ENCODE data around the gene GPR50. TPM values are rescaled to one million over a fixed set of nuclear protein-coding genes. Genes with fewer than 3 reads are reported as not detected.

GPR50 gene
- total RNA-seq, 4 donors from 2014 or later: not detected

DNA sequence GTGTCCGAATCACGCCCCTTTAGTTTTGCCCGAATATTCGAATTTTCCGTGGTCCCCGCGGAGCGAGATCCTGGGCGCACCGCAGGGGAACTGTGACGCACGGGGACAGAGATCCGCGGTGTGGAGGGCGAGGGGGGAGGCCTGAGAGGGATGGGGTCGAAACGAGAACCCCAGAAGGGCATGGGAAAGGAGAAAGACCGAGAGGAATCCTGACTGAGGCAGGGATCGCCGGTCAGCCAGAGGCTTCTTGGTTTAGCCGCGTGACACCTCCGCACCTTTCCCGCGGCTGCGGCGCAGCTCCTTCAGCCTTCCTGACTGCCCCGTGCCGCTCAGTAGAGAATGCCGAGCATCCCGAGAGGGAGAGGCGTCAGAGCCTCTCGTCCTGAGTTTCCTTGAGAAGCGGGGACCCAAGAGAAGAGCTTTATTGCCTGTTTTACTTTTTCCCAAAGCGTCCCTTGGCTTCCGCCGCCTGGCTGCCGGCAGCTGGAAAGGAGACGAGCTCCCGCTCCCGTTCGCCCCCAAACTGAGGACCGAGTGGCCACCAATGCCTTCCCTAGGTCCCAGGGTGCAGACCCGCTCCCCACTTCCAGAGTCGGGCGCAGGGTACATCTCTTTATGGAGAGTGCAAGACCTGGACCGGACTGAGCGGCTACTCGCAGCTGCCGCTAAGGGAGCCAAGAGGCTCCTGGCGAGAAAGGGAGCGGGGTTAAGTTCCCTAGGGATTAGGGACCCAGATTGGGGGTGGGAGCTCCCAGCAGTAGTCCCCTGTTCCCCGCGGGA lies 911 bp upstream of the GPR50 start:
- ATAC-seq: no peak
- Histone ChIP-seq H3K9me3 (peaks cover 0 to 11% (median 0%) of the 10 kb centered on the region in 3 donors), H3K4me1 (peaks cover 0 to 20% (median 0%) of the 10 kb centered on the region in 3 donors), H3K27me3 (peaks cover 77% of the 10 kb centered on the region), H3K27ac (no peak overlapping the region), H3K36me3 (no peaks in the 10 kb centered on the region), H3K4me3 (no peak overlapping the region)
- TF ChIP-seq POLR2AphosphoS5 (IDR thresholded peaks at IDR 0.05): no peak
- no peak for TF ChIP-seq POLR2A (IDR thresholded peaks at IDR 0.05)
- TF ChIP-seq EP300 (IDR thresholded peaks at IDR 0.05): no peak
- TF ChIP-seq, protein P1, sequence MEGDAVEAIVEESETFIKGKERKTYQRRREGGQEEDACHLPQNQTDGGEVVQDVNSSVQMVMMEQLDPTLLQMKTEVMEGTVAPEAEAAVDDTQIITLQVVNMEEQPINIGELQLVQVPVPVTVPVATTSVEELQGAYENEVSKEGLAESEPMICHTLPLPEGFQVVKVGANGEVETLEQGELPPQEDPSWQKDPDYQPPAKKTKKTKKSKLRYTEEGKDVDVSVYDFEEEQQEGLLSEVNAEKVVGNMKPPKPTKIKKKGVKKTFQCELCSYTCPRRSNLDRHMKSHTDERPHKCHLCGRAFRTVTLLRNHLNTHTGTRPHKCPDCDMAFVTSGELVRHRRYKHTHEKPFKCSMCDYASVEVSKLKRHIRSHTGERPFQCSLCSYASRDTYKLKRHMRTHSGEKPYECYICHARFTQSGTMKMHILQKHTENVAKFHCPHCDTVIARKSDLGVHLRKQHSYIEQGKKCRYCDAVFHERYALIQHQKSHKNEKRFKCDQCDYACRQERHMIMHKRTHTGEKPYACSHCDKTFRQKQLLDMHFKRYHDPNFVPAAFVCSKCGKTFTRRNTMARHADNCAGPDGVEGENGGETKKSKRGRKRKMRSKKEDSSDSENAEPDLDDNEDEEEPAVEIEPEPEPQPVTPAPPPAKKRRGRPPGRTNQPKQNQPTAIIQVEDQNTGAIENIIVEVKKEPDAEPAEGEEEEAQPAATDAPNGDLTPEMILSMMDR (IDR thresholded peaks at IDR 0.05): no peak
- WGBS, 2 donors (ENCODE audit: low coverage in 1 of 2): 19% methylated on average over 17 of the region's 54 CpGs; no CpG with 5 or more reads in 1 of the 2 donors

DNA sequence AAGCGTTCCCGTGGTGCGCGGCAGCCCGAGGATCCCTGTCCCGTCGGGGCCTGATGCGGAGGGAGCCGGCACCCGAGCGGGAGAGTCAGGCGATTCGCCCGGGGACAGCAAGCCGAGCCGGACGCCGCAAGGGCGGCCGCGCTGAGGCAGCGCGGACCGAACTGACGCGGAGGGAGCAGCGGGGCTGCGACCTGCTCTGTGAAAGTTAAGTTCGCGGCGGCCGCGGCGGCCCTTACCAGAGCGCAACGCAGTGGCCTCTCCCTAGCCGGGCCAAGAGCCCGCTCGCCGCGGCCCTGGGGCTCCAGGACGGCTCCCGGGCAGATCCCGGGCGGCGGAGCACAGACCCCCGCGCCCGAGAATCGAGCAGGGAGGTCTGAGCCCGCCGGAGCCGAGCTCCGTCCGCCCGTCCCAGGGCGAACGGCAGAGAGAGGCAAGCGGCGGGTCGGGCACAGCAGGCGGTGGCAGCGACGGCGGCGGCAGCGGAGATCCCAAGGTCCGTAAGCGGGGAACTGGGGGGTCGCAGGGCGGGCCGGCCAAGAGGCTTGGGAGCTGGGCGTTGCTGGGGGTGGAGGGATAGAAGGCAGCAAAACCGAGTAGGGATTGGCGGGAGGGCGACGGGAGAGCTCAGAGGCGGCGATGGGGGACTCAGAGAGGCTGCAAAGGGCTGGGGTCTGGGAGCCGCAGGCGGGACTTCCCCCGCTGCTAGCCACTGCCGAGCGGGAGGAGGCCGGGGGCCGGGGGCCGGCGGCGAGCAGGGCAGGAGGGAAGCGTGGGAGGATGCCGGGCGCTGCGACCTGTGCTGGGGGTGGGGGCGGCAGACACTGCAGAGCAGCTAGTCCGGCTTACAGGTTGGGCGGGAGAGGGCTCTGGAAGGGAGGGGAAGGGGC lies 1.0 kb downstream of the GPR50 start:
- H3K27me3 ChIP-seq: peaks cover 86% of the 10 kb centered on the region
- H3K9me3 ChIP-seq: peaks cover 0 to 11% (median 0%) of the 10 kb centered on the region in 3 donors
- TF ChIP-seq EP300 (IDR thresholded peaks at IDR 0.05): no peak
- no peak for TF ChIP-seq POLR2AphosphoS5 (IDR thresholded peaks at IDR 0.05)
- TF ChIP-seq, protein P1 (IDR thresholded peaks at IDR 0.05): no peak
- no peak for TF ChIP-seq POLR2A (IDR thresholded peaks at IDR 0.05)
- no peaks in the 10 kb centered on the region for H3K36me3 ChIP-seq
- no peak overlapping the region for H3K27ac ChIP-seq
- H3K4me3 ChIP-seq: peak overlapping the region in 1 of 2 donors; percentile 32
- 0 to 8% methylated on average over 2 to 3 of the region's 96 CpGs for WGBS, 2 donors (ENCODE audit: low coverage in 1 of 2)
- H3K4me1 ChIP-seq: peaks cover 0 to 20% (median 0%) of the 10 kb centered on the region in 3 donors
- no peak for ATAC-seq

DNA sequence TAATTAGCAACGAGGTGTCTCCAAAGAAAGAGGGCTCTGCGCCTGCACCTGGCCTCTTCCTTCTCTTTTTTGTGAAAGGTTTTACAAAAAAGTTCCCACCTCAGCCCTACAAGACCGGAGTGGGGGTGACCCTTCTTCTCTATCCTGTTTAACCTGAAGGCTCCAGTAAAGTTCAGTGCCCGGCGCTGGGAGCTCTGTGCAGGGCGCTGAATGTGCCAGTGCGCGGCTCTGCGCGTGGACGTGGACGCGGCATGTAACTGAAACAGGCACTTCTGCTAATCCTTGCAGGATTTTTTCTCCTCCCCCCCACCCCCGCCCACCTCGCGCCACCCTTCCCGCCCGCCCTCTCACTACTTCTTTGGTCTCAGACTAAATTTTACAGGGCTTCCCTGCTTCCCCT lies 2.4 kb downstream of the GPR50 start:
- no CpG with 5 or more reads among the region's 18 CpGs for WGBS, 2 donors (ENCODE audit: low coverage in 1 of 2)
- Histone ChIP-seq H3K27me3 (peaks cover 77% of the 10 kb centered on the region), H3K4me3 (no peak overlapping the region), H3K27ac (no peak overlapping the region), H3K4me1 (peaks cover 0 to 20% (median 0%) of the 10 kb centered on the region in 3 donors), H3K36me3 (no peaks in the 10 kb centered on the region), H3K9me3 (peaks cover 0 to 11% (median 0%) of the 10 kb centered on the region in 3 donors)
- no peak for TF ChIP-seq POLR2AphosphoS5 (IDR thresholded peaks at IDR 0.05)
- TF ChIP-seq POLR2A (IDR thresholded peaks at IDR 0.05): no peak
- TF ChIP-seq, protein P1 (IDR thresholded peaks at IDR 0.05): no peak
- TF ChIP-seq EP300 (IDR thresholded peaks at IDR 0.05): no peak
- no peak for ATAC-seq

DNA sequence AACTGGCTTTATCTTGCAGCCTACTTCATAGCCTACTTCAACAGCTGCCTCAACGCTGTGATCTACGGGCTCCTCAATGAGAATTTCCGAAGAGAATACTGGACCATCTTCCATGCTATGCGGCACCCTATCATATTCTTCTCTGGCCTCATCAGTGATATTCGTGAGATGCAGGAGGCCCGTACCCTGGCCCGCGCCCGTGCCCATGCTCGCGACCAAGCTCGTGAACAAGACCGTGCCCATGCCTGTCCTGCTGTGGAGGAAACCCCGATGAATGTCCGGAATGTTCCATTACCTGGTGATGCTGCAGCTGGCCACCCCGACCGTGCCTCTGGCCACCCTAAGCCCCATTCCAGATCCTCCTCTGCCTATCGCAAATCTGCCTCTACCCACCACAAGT lies 4.0 kb downstream of the GPR50 start:
- Histone ChIP-seq H3K27ac (no peak overlapping the region), H3K4me1 (peaks cover 0 to 20% (median 0%) of the 10 kb centered on the region in 3 donors), H3K9me3 (peaks cover 0 to 11% (median 0%) of the 10 kb centered on the region in 3 donors), H3K4me3 (no peak overlapping the region), H3K27me3 (peaks cover 60% of the 10 kb centered on the region), H3K36me3 (no peaks in the 10 kb centered on the region)
- TF ChIP-seq, protein P1 (IDR thresholded peaks at IDR 0.05): no peak
- TF ChIP-seq POLR2A (IDR thresholded peaks at IDR 0.05): no peak
- ATAC-seq: no peak
- 82 to 100% methylated on average over 1 to 3 of the region's 18 CpGs for WGBS, 2 donors (ENCODE audit: low coverage in 1 of 2)

Data from gastroesophageal sphincter (tissue), 4 donors.